NCI-H774 (cell line): ENCODE data around the gene ZNF717.
"Not testable (repeated sequence)": the region's sequence is repeated elsewhere in the genome, so short reads cannot be mapped to it uniquely, and the experiment has no call there.

ENCODE experiments used
- DNase-seq: peaks from one replicate; lab custom pipeline; 2025; lab: John Stamatoyannopoulos, UW

ZNF717 gene

GRCh38 chr3:75785081-75785755, at the start of gene ZNF717:
Gene ZNF717, minus strand, starts transcription at chr3:75785549. Its CDS starts 2,187 bp downstream, at chr3:75783362.
- peak; percentile 51 for DNase-seq

DNA sequence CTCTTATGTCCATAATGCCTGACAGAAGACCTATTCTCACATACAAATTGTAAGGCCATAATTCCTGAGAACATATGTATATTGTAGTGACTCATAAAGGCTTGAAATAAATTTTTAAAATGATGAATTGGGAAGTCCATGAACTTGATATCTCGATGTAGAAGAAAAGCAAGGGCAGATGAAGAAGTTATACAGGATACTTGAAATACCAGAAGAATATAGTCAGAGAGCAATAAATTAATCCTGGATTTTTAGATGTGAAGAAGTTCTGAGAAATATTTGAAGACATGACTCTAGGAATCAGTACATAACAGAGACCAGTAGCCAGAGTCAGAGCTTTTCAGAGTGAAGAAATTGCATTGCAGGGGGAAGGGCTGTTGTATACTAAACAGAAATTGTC, 45.7 kb upstream of the ZNF717 start:
- DNase-seq = not testable (repeated sequence)

DNA sequence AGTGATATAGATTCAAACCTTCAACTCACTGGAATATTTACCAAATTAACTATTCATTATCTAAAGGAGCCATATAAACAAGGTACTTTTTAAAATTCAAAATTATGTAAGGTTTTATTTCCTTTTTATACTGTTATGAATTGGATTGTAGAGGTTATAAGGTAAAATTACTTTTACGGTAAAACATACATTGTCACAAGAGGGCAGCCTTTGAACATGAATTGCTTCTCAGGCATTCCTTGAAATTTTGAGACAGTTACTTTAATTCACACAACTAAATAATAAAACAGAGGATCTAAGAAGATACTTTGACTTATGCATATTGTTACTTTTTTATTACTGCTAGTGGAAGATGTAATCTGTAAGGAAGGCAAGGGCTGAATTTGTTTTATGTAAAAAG, 32.7 kb upstream of the ZNF717 start:
- DNase-seq = not testable (repeated sequence)

DNA sequence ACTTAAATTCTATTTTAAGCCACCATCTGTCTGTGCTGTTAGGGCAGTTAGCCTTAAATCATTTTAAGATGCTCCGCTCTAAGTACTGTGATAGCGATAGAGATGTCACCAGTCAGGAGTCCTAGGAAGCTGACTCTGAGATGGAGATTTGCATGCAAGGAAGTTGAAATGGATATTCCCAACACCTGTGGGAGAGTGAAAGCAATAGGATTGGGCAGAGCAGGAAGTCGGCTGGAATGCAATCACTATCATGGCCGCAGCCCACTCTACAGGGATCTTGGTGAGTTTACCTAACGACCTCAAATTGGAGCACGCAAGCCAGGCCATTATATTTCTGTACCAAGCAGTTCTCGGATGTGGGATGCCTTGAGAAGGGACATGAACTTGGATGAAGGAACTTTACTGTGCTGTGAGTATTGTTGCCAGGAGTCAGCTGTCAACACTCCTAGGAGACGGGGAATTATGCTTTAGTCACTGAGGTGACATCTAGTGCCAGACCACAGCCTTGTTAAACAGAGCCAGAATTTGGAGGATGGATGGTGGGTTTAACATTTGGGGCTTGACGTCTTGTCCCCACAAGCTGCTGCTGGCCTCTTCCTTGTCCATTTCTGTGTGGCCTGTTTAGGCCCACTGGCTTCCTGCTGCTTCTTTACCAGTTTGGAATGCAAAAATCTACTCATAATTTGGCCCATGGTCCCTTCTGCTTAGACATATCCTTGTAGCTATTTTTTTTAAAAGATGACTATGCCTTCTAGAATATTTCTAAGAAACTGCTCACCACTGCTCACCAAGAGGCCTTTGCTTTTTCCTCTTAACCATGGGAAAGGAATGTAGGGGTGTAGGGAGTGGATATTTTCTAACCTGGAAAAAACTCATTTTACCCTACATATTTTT, 31.2 kb upstream of the ZNF717 start:
- DNase-seq = not testable (repeated sequence)

- no peak for DNase-seq
Measured at GRCh38 chr3:75814797-75815196, 29.4 kb upstream of the ZNF717 start.

GRCh38 chr3:75782506-75782905, 2.8 kb downstream of the ZNF717 start:
- DNase-seq = no peak

GRCh38 chr3:75781079-75781745, 4.1 kb downstream of the ZNF717 start:
- DNase-seq = no peak

DNA sequence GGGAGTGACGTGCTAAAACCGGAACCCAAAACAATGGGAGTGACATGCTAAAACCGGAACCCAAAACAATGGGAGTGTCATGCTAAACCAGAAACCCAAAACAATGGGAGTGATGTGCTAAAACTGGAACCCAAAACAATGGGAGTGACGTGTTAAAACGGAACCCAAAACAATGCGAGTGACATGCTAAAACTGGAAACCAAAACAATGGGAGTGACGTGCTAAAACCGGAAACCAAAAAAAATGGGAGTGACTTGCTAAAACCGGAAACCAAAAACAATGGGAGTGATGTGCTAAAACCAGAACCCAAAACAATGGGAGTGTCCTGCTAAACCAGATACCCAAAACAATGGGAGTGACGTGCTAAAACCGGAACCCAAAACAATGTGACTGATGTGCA, 7.6 kb downstream of the ZNF717 start:
- DNase-seq = not testable (repeated sequence)

DNA sequence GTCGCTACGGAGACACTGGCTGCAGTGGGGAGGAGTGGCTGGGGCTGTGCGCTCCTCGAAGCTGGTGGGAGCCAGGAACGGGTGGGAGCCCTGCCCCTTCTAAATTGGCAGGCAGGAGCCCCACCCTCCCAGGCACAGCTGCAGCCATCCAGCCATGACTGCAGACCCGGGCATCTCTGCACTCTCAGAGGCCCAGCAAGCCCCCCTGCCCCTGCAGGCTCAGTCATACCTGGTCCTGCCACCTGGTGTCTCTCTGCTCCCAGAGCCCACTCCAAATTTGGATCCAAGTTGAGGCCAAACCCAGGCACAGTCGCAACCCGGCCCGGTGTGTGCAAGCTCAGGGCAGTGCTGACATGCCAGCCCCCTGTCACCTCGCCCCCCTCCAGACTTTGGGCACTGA, 13.7 kb downstream of the ZNF717 start:
- not testable (repeated sequence) for DNase-seq

GRCh38 chr3:75768303-75769017, 16.9 kb downstream of the ZNF717 start:
- DNase-seq = no peak

DNA sequence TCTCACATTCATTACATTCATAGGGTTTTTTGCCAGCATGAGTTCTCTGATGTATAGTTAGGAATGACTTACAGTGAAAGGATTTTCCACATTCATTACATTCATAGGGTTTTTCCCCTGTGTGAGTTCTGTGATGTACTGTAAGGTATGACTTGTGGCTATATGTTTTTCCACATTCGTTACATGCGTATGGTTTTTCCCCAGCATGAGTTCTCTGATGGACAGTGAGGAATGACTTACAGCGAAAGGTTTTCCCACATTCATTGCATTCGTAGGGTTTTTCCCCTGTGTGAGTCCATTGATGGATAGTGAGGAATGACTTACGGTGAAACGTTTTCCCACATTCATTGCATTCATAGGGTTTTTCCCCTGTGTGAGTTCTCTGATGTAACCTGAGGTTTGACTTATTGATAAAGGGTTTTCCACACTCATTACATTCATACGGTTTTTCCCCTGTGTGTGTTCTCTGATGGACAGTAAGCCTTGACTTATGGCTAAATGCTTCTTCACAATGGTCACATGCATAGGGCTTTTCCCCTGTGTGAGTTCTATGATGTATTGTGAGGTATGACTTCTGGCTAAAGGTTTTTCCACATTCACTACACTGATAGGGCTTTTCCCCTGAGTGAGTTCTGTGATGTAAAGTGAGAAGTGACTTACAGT, 47.4 kb downstream of the ZNF717 start:
- DNase-seq = no peak

DNA sequence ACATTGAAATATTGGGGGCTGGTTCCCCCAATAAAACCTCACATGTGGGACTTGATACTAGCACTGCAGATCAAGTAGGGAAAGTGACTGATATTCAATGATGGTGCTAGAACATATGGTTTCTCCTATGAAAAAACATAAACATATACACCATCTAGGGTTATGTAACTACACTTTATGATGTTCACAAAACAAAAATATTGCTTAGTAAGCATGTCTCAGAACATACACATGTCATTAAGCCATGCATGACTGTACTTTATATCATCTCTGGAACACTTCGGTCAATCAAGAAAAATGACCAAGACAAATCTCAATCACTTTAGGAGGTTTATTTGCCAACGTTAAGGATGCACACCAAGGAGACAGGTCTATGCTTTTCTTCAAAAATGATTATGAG, 57.4 kb downstream of the ZNF717 start:
- no peak for DNase-seq

DNA sequence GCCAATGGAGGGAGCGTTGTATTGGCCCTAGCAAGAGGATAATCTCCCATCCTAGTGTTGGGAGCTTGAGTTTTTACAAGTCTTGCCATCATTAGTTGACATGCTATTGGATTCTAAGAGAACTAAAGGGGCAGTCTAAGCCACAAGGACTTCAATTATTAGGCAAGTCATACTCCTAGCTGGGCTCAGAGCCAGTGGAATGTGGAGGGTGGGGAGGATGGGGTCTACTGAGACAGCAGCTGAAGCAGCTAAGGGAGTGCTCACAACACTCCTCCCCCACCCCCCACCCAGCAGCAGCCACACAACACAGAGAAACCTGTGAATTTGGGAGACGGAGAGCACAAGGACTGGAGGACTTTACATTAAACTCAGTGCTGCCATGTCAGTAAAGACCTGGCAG, 93.3 kb downstream of the ZNF717 start:
- no peak for DNase-seq

- DNase-seq = no peak
Measured at GRCh38 chr3:75687323-75687722, 98.0 kb downstream of the ZNF717 start.
